HEK293 (cell line): Measurements from ENCODE around the gene CACNA1G.

Source experiments
- KLF16 ChIP-seq: fragments of 450-650 bp; formaldehyde crosslinking; IDR thresholded peaks from 2 replicates; pipeline ENCODE4 v1.5.1; 2017; ENCODE audit warnings: missing biosample characterization, missing genetic modification characterization
- SP2 ChIP-seq: fragments of 450-650 bp; formaldehyde crosslinking; IDR thresholded peaks from 2 replicates; pipeline ENCODE4 v1.5.1; 2016; ENCODE audit warnings: missing biosample characterization, missing genetic modification characterization
- ZBTB7A ChIP-seq: fragments of 450-650 bp; formaldehyde crosslinking; IDR thresholded peaks from 2 replicates; pipeline ENCODE4 v1.5.1; 2016; ENCODE audit warnings: low read depth, missing biosample characterization, missing genetic modification characterization
- ZFHX2 ChIP-seq: fragments of 450-650 bp; formaldehyde crosslinking; conservative IDR thresholded peaks from 2 replicates; pipeline ENCODE4 v1.5.1; 2016; ENCODE audit warnings: missing biosample characterization, missing genetic modification characterization
- ZNF354C ChIP-seq: fragments of 450-650 bp; formaldehyde crosslinking; IDR thresholded peaks from 2 replicates; pipeline ENCODE4 v1.5.1; 2016; ENCODE audit warnings: missing biosample characterization, missing genetic modification characterization, low read depth, borderline replicate concordance
- ZNF416 ChIP-seq: fragments of 450-650 bp; formaldehyde crosslinking; IDR thresholded peaks from 2 replicates; pipeline ENCODE4 v1.5.1; 2016; ENCODE audit warnings: missing biosample characterization, missing genetic modification characterization
- ZNF521 ChIP-seq: fragments of 450-650 bp; formaldehyde crosslinking; IDR thresholded peaks from 2 replicates; pipeline ENCODE4 v1.5.1; 2017; ENCODE audit warnings: missing biosample characterization, mild to moderate bottlenecking, missing genetic modification characterization
- ZNF768 ChIP-seq: fragments of 450-650 bp; formaldehyde crosslinking; IDR thresholded peaks from 2 replicates; pipeline ENCODE4 v1.5.1; 2018; ENCODE audit warnings: missing biosample characterization, mild to moderate bottlenecking, missing genetic modification characterization
- TF ChIP-seq, protein P1 (sequence below): fragments of 450-650 bp; formaldehyde crosslinking; IDR thresholded peaks from 2 replicates; pipeline ENCODE4 v1.5.1; 2016; ENCODE audit warnings: missing biosample characterization, missing genetic modification characterization
- TF ChIP-seq, protein P2 (sequence below): fragments of 450-650 bp; formaldehyde crosslinking; IDR thresholded peaks from 2 replicates; pipeline ENCODE4 v1.5.1; 2016; ENCODE audit warnings: missing biosample characterization, missing genetic modification characterization, low read depth
- TF ChIP-seq, protein P3 (sequence below): fragments of 450-650 bp; formaldehyde crosslinking; IDR thresholded peaks from 2 replicates; pipeline ENCODE4 v1.5.1; 2016; ENCODE audit warnings: missing biosample characterization, missing genetic modification characterization

- no peak for TF ChIP-seq ZNF416 (tag by site-specific recombination)
- no peak for TF ChIP-seq ZNF768
- no peak for TF ChIP-seq KLF16 (tag by site-specific recombination)
- TF ChIP-seq, protein P1, sequence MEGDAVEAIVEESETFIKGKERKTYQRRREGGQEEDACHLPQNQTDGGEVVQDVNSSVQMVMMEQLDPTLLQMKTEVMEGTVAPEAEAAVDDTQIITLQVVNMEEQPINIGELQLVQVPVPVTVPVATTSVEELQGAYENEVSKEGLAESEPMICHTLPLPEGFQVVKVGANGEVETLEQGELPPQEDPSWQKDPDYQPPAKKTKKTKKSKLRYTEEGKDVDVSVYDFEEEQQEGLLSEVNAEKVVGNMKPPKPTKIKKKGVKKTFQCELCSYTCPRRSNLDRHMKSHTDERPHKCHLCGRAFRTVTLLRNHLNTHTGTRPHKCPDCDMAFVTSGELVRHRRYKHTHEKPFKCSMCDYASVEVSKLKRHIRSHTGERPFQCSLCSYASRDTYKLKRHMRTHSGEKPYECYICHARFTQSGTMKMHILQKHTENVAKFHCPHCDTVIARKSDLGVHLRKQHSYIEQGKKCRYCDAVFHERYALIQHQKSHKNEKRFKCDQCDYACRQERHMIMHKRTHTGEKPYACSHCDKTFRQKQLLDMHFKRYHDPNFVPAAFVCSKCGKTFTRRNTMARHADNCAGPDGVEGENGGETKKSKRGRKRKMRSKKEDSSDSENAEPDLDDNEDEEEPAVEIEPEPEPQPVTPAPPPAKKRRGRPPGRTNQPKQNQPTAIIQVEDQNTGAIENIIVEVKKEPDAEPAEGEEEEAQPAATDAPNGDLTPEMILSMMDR (tag by site-specific recombination), result no peak
- TF ChIP-seq, protein P2, sequence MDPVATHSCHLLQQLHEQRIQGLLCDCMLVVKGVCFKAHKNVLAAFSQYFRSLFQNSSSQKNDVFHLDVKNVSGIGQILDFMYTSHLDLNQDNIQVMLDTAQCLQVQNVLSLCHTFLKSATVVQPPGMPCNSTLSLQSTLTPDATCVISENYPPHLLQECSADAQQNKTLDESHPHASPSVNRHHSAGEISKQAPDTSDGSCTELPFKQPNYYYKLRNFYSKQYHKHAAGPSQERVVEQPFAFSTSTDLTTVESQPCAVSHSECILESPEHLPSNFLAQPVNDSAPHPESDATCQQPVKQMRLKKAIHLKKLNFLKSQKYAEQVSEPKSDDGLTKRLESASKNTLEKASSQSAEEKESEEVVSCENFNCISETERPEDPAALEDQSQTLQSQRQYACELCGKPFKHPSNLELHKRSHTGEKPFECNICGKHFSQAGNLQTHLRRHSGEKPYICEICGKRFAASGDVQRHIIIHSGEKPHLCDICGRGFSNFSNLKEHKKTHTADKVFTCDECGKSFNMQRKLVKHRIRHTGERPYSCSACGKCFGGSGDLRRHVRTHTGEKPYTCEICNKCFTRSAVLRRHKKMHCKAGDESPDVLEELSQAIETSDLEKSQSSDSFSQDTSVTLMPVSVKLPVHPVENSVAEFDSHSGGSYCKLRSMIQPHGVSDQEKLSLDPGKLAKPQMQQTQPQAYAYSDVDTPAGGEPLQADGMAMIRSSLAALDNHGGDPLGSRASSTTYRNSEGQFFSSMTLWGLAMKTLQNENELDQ (tag by site-specific recombination), result no peak
- TF ChIP-seq ZFHX2, result no peak
- TF ChIP-seq, protein P3, sequence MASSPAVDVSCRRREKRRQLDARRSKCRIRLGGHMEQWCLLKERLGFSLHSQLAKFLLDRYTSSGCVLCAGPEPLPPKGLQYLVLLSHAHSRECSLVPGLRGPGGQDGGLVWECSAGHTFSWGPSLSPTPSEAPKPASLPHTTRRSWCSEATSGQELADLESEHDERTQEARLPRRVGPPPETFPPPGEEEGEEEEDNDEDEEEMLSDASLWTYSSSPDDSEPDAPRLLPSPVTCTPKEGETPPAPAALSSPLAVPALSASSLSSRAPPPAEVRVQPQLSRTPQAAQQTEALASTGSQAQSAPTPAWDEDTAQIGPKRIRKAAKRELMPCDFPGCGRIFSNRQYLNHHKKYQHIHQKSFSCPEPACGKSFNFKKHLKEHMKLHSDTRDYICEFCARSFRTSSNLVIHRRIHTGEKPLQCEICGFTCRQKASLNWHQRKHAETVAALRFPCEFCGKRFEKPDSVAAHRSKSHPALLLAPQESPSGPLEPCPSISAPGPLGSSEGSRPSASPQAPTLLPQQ, result no peak
- TF ChIP-seq ZNF354C (tag by site-specific recombination), result no peak
- no peak for TF ChIP-seq ZNF521 (tag by site-specific recombination)
- TF ChIP-seq SP2, result no peak
- TF ChIP-seq ZBTB7A (tag by site-specific recombination), result no peak
Observed at GRCh38 chr17:50548831-50549230, 11.7 kb upstream of the CACNA1G start.
